GM12878 (cell line): ENCODE data around the gene MAML3. TPM values are rescaled to one million over a fixed set of nuclear protein-coding genes. Genes with fewer than 3 reads are reported as not detected.

Source experiments
- ATAC-seq: fragments of 200-7000 bp; cut with Tn5 transposase; 3 replicates; pipeline ENCODE4 v1.9.1; 2020; ENCODE audit warnings: mild to moderate bottlenecking, moderate library complexity
- BruUV-seq: library from RNA; stranded (reverse); fragments of 400-500 nt; replicated peaks from 2 replicates; lab custom pipeline; 2021; lab: Mats Ljungman, UMichigan
- CTCF ChIA-PET: fragments of 300-600 bp; sonication (Branson Sonifier 250); formaldehyde crosslinking; extraction: SDS; loops from one replicate; lab custom pipeline; 2021; ENCODE audit warnings: inconsistent platforms; lab: Yijun Ruan, JAX
- POLR2A ChIA-PET: fragments of 350-600 bp; formaldehyde crosslinking; extraction: SDS; loops from one replicate; lab custom pipeline; 2021; ENCODE audit warnings: inconsistent platforms; lab: Charles Lee
- RAD21 ChIA-PET: fragments of 300-600 bp; sonication (Branson Sonifier 250); formaldehyde crosslinking; loops from one replicate; lab custom pipeline; 2023; ENCODE audit warnings: antibody characterized with exemption; ENCODE audit not compliant: unreplicated experiment; lab: Charles Lee
- SMC1A ChIA-PET: fragments of 300-600 bp; sonication (Branson Sonifier 250); formaldehyde crosslinking; loops from one replicate; lab custom pipeline; 2023; ENCODE audit not compliant: unreplicated experiment, uncharacterized antibody; lab: Charles Lee
- DNase-seq: peaks from one replicate; pipeline ENCODE4 v3.0.0-alpha.2; 2011; ENCODE audit warnings: low read depth, low spot score
- FAIRE-seq: peaks from 3 replicates; lab custom pipeline; 2011; peaks lifted over from hg19 to GRCh38; lab: Jason Lieb, UNC
- H2AFZ ChIP-seq: 2 replicates; pipeline ENCODE4 v1.6.0; 2011; ENCODE audit warnings: low read depth, low read length, control low read depth; ENCODE audit not compliant: control insufficient read depth
- H3K27ac ChIP-seq: 2 replicates; pipeline ENCODE4 v1.5.1; 2011; ENCODE audit warnings: control low read depth; ENCODE audit not compliant: control insufficient read depth, insufficient read depth
- H3K27me3 ChIP-seq, 2 experiments: replicated peaks in 1 of 2; 2 replicates each; pipeline versions ENCODE4 v1.6.0 to v1.6.1; 2011; ENCODE audit warnings: low read length in 1 of 2; ENCODE audit not compliant: control insufficient read depth in 2 of 2, insufficient read depth in 2 of 2
- H3K36me3 ChIP-seq, 2 experiments: 2 replicates each; pipeline ENCODE4 v1.5.1; 2011; ENCODE audit warnings: low read length in 1 of 2; ENCODE audit not compliant: control insufficient read depth in 2 of 2, insufficient read depth in 2 of 2
- H3K4me1 ChIP-seq: 2 replicates; pipeline ENCODE4 v1.6.1; 2011; ENCODE audit warnings: mild to moderate bottlenecking, low read length, moderate library complexity, mixed read lengths; ENCODE audit not compliant: control insufficient read depth, insufficient read depth
- H3K4me2 ChIP-seq: 2 replicates; pipeline ENCODE4 v1.6.0; 2011; ENCODE audit warnings: control low read depth; ENCODE audit not compliant: control insufficient read depth, insufficient read depth
- H3K4me3 ChIP-seq: fragments of 200-600 bp; sonication (generic); 2 replicates; pipeline ENCODE4 v1.5.1; 2016
- H3K79me2 ChIP-seq: 2 replicates; pipeline ENCODE4 v1.6.0; 2011; ENCODE audit warnings: low read length; ENCODE audit not compliant: control insufficient read depth, insufficient read depth
- H3K9ac ChIP-seq: 2 replicates; pipeline ENCODE4 v1.8.0; 2011; ENCODE audit warnings: low read length, control low read depth, mixed read lengths; ENCODE audit not compliant: control insufficient read depth, insufficient read depth
- H3K9me3 ChIP-seq: replicated peaks from 3 replicates; pipeline ENCODE4 v1.5.1; 2011; ENCODE audit warnings: mild to moderate bottlenecking, low read length; ENCODE audit not compliant: control insufficient read depth, insufficient read depth
- H4K20me1 ChIP-seq: 2 replicates; pipeline ENCODE4 v1.6.0; 2011; ENCODE audit not compliant: control insufficient read depth, insufficient read depth
- CHD4 ChIP-seq: fragments of 200-600 bp; sonication (generic); IDR thresholded peaks from 2 replicates; pipeline ENCODE4 v1.6.1; 2016; ENCODE audit warnings: mild to moderate bottlenecking
- EZH2 ChIP-seq: IDR thresholded peaks from 2 replicates; pipeline ENCODE4 v1.6.1; 2012; ENCODE audit warnings: low read depth, mild to moderate bottlenecking, control low read depth, inconsistent platforms, low read length, borderline replicate concordance; ENCODE audit not compliant: control insufficient read depth
- HDAC2 ChIP-seq: fragments of 200-600 bp; sonication (generic); IDR thresholded peaks from 2 replicates; pipeline ENCODE4 v1.6.1; 2017
- NFYA ChIP-seq: IDR thresholded peaks from 2 replicates; pipeline ENCODE4 v1.6.1; 2011; ENCODE audit warnings: low read depth, mild to moderate bottlenecking, low read length, improper control_type of control experiment, borderline replicate concordance
- PAX5 ChIP-seq: IDR thresholded peaks from 2 replicates; pipeline ENCODE4 v1.6.1; 2011; ENCODE audit warnings: low read depth, low read length, borderline replicate concordance
- PAX8 ChIP-seq: fragments of 450-650 bp; IDR thresholded peaks from 2 replicates; pipeline ENCODE4 v1.6.1; 2017; ENCODE audit warnings: mild to moderate bottlenecking, moderate library complexity
- PKNOX1 ChIP-seq: fragments of 450-650 bp; IDR thresholded peaks from 2 replicates; pipeline ENCODE4 v1.6.1; 2016; ENCODE audit warnings: mild to moderate bottlenecking
- POU2F2 ChIP-seq: IDR thresholded peaks from 3 replicates; pipeline ENCODE4 v1.6.1; 2011; ENCODE audit warnings: low read depth, mild to moderate bottlenecking, low read length, borderline replicate concordance
- RAD21 ChIP-seq: IDR thresholded peaks from 2 replicates; pipeline ENCODE4 v1.6.1; 2011; ENCODE audit warnings: mild to moderate bottlenecking, low read depth, low read length, moderate library complexity; ENCODE audit not compliant: insufficient read depth
- RCOR1 ChIP-seq: conservative IDR thresholded peaks from 2 replicates; pipeline ENCODE4 v1.6.1; 2012; ENCODE audit warnings: low read depth, low read length, improper control_type of control experiment
- SMC3 ChIP-seq: IDR thresholded peaks from 2 replicates; pipeline ENCODE4 v1.6.1; 2011; ENCODE audit warnings: low read length, improper control_type of control experiment, borderline replicate concordance
- ZBTB4 ChIP-seq: fragments of 450-650 bp; formaldehyde crosslinking; IDR thresholded peaks from 2 replicates; pipeline ENCODE4 v1.4.0; 2022; ENCODE audit warnings: mild to moderate bottlenecking, moderate library complexity
- ZNF24 ChIP-seq: fragments of 450-650 bp; IDR thresholded peaks from 2 replicates; pipeline ENCODE4 v1.6.1; 2017; ENCODE audit warnings: antibody characterized with exemption, mild to moderate bottlenecking
- ZNF274 ChIP-seq: IDR thresholded peaks from one replicate; pipeline ENCODE4 v1.8.0; 2011; ENCODE audit not compliant: insufficient read length, insufficient read depth
- WGBS: methylation state at CpG from one replicate; pipeline ENCODE4 v1.1.6; 2016; ENCODE audit warnings: low lambda C conversion rate; ENCODE audit not compliant: insufficient replicate concordance, insufficient coverage; ENCODE audit errors: missing lambda C conversion rate; 5-methylcytosine and 5-hydroxymethylcytosine counted together
- in situ Hi-C: fragments of 300-500 bp; cut with MboI; formaldehyde crosslinking; loops from 9 replicates; pipeline ENCODE4 v1.14.3; 2018; ENCODE audit warnings: mixed read lengths
- intact Hi-C: fragments of 100-400 bp; cut with micrococcal nuclease; formaldehyde crosslinking; loops from one replicate; pipeline ENCODE4 v1.14.2; 2022; ENCODE audit not compliant: unreplicated experiment
- polyA plus RNA-seq, 11 experiments: library from polyadenylated mRNA; depleted of rRNA in 4 of 11; unstranded in 6 of 11; stranded (reverse) in 5 of 11; fragments of >200 nt; fragmentation: Nextera tagmentation in 4 of 11; fragmentation: Illumina TruSeq in 1 of 11; extraction: Ambion mirVana in 4 of 11; extraction: Trizol in 1 of 11; gene quantifications; 1 replicate in 1 of 11; 2 replicates in 10 of 11; pipeline versions ENCODE4 v1.2.1 to v1.2.3, GENCODE V29; 2011 to 2016; ENCODE audit warnings: inconsistent platforms in 2 of 11, missing spikeins in 2 of 11, low read depth in 1 of 11
- total RNA-seq, 4 experiments: library from RNA; depleted of rRNA in 3 of 4; stranded (reverse); fragments of >200 nt in 3 of 4; fragmentation: Illumina TruSeq in 1 of 4; extraction: Trizol in 1 of 4; gene quantifications; 2 replicates each; pipeline versions ENCODE4 v1.2.1 to v1.2.3, GENCODE V29; 2013 to 2021
- TF ChIP-seq, protein P1 (sequence below): fragments of 450-650 bp; IDR thresholded peaks from 2 replicates; pipeline ENCODE4 v1.6.1; 2018; ENCODE audit warnings: borderline replicate concordance, mild to moderate bottlenecking; ENCODE audit not compliant: partially characterized antibody

Gene MAML3
- total and polyA plus RNA-seq, 10 of the 15 experiments (the other 5 are each of a cell fraction or from before 2014, with no cell fraction given): under 0.01 to 0.53 (median 0.06) TPM; not detected in 2

- H3K4me1 ChIP-seq: peaks cover 4% of the 10 kb centered on the region; the same call in 1 of the 2 replicates
- no peak overlapping the region for H3K4me2 ChIP-seq
- ChIA-PET CTCF (interaction anchor here (0.7 to 3.0 kb wide), 7 partner anchors 20 to 395 kb away, joined by 3 to 16 read pairs (median 3); no protein-coding TSS in a partner anchor), POLR2A (interaction anchor here (0.6 kb wide), 1 partner anchor 22 kb away, joined by 5 read pairs; no protein-coding TSS in a partner anchor), RAD21 (interaction anchor here (1.2 kb wide), 1 partner anchor 71 kb away, joined by 4 read pairs; no protein-coding TSS in a partner anchor), SMC1A (interaction anchor here (0.7 to 1.3 kb wide), 3 partner anchors 169 to 393 kb away, joined by 3 read pairs; no protein-coding TSS in a partner anchor)
- BruUV-seq: no TSS peak
- WGBS: 0% methylated on average over 8 of the region's 8 CpGs
- no peaks in the 10 kb centered on the region for H3K9me3 ChIP-seq
- FAIRE-seq (no peak), DNase-seq (no peak), ATAC-seq (peak; percentile 75)
- no peak overlapping the region for H3K27ac ChIP-seq
- no peak overlapping the region for H3K9ac ChIP-seq
- H3K27me3 ChIP-seq: peaks cover 0 to 9% of the 10 kb centered on the region in 2 experiments; a peak in 2 of 4 replicates
- no peak overlapping the region for H2AFZ ChIP-seq
- H3K79me2 ChIP-seq: no peaks in the 10 kb centered on the region
- in situ Hi-C loops: no loop called here
- intact Hi-C loops: loop anchor here (2.0 to 10.0 kb wide), 2 partner anchors 315 to 395 kb away; no protein-coding TSS in a partner anchor
- H4K20me1 ChIP-seq: no peaks in the 10 kb centered on the region
- H3K4me3 ChIP-seq: no peak overlapping the region
- no peaks in the 10 kb centered on the region for H3K36me3 ChIP-seq
- TF ChIP-seq SMC3 (peak; percentile 22; the same call in 1 of the 2 replicates), ZBTB4 (CRISPR knock-in tag) (no peak), RCOR1 (no peak), ZNF274 (no peak), PAX8 (no peak), POU2F2 (no peak), NFYA (no peak), EZH2 (no peak), PKNOX1 (no peak), HDAC2 (no peak), CHD4 (no peak), PAX5 (no peak), ZNF24 (no peak), RAD21 (peak; percentile 54)
- TF ChIP-seq, protein P1, sequence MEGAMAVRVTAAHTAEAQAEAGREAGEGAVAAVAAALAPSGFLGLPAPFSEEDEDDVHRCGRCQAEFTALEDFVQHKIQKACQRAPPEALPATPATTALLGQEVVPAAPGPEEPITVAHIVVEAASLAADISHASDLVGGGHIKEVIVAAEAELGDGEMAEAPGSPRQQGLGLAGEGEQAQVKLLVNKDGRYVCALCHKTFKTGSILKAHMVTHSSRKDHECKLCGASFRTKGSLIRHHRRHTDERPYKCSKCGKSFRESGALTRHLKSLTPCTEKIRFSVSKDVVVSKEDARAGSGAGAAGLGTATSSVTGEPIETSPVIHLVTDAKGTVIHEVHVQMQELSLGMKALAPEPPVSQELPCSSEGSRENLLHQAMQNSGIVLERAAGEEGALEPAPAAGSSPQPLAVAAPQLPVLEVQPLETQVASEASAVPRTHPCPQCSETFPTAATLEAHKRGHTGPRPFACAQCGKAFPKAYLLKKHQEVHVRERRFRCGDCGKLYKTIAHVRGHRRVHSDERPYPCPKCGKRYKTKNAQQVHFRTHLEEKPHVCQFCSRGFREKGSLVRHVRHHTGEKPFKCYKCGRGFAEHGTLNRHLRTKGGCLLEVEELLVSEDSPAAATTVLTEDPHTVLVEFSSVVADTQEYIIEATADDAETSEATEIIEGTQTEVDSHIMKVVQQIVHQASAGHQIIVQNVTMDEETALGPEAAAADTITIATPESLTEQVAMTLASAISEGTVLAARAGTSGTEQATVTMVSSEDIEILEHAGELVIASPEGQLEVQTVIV: no peak
Measured at GRCh38 chr4:140049849-140050637, 103.9 kb downstream of the MAML3 start.
